GM18951 (cell line): ENCODE results near the gene BRPF3.
"Not testable (repeated sequence)": the region's sequence is repeated elsewhere in the genome, so short reads cannot be mapped to it uniquely, and the experiment has no call there.

Source experiments
- POLR2A ChIP-seq: IDR thresholded peaks from 4 replicates; pipeline ENCODE4 v1.6.1; 2011; ENCODE audit warnings: mild to moderate bottlenecking; ENCODE audit not compliant: insufficient read length, insufficient read depth; ENCODE audit errors: extremely low read depth
- in situ Hi-C: fragments of 300-500 bp; cut with MboI; formaldehyde crosslinking; loops from one replicate; pipeline ENCODE4 v1.12.0; 2022; ENCODE audit warnings: low sequenced_read_pairs, mixed read lengths, inconsistent platforms; ENCODE audit not compliant: unreplicated experiment

Gene BRPF3

GRCh38 chr6:36207155-36207554 is 10.6 kb downstream of the BRPF3 start:
- in situ Hi-C loops, result no loop called here
- no peak for TF ChIP-seq POLR2A

GRCh38 chr6:36209606-36210005 is 13.1 kb downstream of the BRPF3 start:
- in situ Hi-C loops, result no loop called here

GRCh38 chr6:36210182-36210581 is 13.6 kb downstream of the BRPF3 start:
- in situ Hi-C loops, result no loop called here
- TF ChIP-seq POLR2A, result no peak

More at GRCh38 chr6:36209606-36210005, 13.1 kb downstream of the BRPF3 start:
- no peak for TF ChIP-seq POLR2A

GRCh38 chr6:36210886-36211595 is 14.5 kb downstream of the BRPF3 start:
- TF ChIP-seq POLR2A, result no peak
- in situ Hi-C loops, result no loop called here

- in situ Hi-C loops, result no loop called here
- TF ChIP-seq POLR2A, result no peak
Measured at GRCh38 chr6:36216559-36216958, 20.0 kb downstream of the BRPF3 start.

GRCh38 chr6:36217188-36217587 is 20.6 kb downstream of the BRPF3 start:
- no peak for TF ChIP-seq POLR2A
- in situ Hi-C loops, result no loop called here

- in situ Hi-C loops, result no loop called here
- no peak for TF ChIP-seq POLR2A
Measured at GRCh38 chr6:36217946-36218345, 21.4 kb downstream of the BRPF3 start.

GRCh38 chr6:36218516-36218915 is 22.0 kb downstream of the BRPF3 start:
- in situ Hi-C loops, result not testable (repeated sequence)

GRCh38 chr6:36219081-36219480 is 22.5 kb downstream of the BRPF3 start:
- in situ Hi-C loops, result no loop called here
- TF ChIP-seq POLR2A, result no peak

- TF ChIP-seq POLR2A, result no peak
- in situ Hi-C loops, result no loop called here
Measured at GRCh38 chr6:36220226-36220625, 23.7 kb downstream of the BRPF3 start.

- in situ Hi-C loops, result no loop called here
- no peak for TF ChIP-seq POLR2A
Measured at GRCh38 chr6:36221674-36222073, 25.1 kb downstream of the BRPF3 start.

GRCh38 chr6:36222924-36223323 is 26.4 kb downstream of the BRPF3 start:
- no peak for TF ChIP-seq POLR2A
- in situ Hi-C loops, result no loop called here

GRCh38 chr6:36223706-36224105 is 27.2 kb downstream of the BRPF3 start:
- in situ Hi-C loops, result no loop called here
- no peak for TF ChIP-seq POLR2A

GRCh38 chr6:36224918-36225461 is 28.4 kb downstream of the BRPF3 start:
- in situ Hi-C loops, result no loop called here
- no peak for TF ChIP-seq POLR2A
